NCI-H2196 treated with DMSO at 0.1 percent for 48 hours (cell line): ENCODE results near the gene ATP6V0C.
"Not testable (repeated sequence)": the region's sequence is repeated elsewhere in the genome, so short reads cannot be mapped to it uniquely, and the experiment has no call there.

Source experiments
- DNase-seq: peaks from one replicate; lab custom pipeline; 2025; ENCODE audit not compliant: unreplicated experiment; lab: John Stamatoyannopoulos, UW

Gene ATP6V0C

GRCh38 chr16:2527071-2527783, 13.5 kb downstream of the ATP6V0C start:
- DNase-seq: no peak

GRCh38 chr16:2527784-2528100, 14.0 kb downstream of the ATP6V0C start:
- DNase-seq: no peak

GRCh38 chr16:2528161-2529060, 14.7 kb downstream of the ATP6V0C start:
- DNase-seq: no peak

GRCh38 chr16:2529061-2529931, 15.5 kb downstream of the ATP6V0C start:
- DNase-seq: no peak

- DNase-seq: no peak
Observed at GRCh38 chr16:2529961-2530628, 16.3 kb downstream of the ATP6V0C start.

GRCh38 chr16:2530629-2531318, 17.0 kb downstream of the ATP6V0C start:
- DNase-seq: no peak

GRCh38 chr16:2531371-2531695, 17.6 kb downstream of the ATP6V0C start, which contains the start of gene CEMP1:
Gene CEMP1, minus strand, starts transcription at chr16:2531408. Its CDS starts 335 bp downstream, at chr16:2531073.
- no peak for DNase-seq

- DNase-seq: peak; percentile 96
Observed at GRCh38 chr16:2531696-2532493, 18.1 kb downstream of the ATP6V0C start.

- peak; percentile 71 for DNase-seq
Observed at GRCh38 chr16:2532494-2533141, 18.9 kb downstream of the ATP6V0C start.

GRCh38 chr16:2533142-2533755, 19.5 kb downstream of the ATP6V0C start:
- DNase-seq: not testable (repeated sequence)

GRCh38 chr16:2533912-2534311, 20.2 kb downstream of the ATP6V0C start:
- no peak for DNase-seq

- DNase-seq: not testable (repeated sequence)
Observed at GRCh38 chr16:2534335-2534734, 20.6 kb downstream of the ATP6V0C start.

- no peak for DNase-seq
Observed at GRCh38 chr16:2535625-2536013, 21.9 kb downstream of the ATP6V0C start.

- peak; percentile 81 for DNase-seq
Observed at GRCh38 chr16:2537451-2538379, 24.0 kb downstream of the ATP6V0C start, which contains the start of gene PDPK1. Gene PDPK1, plus strand, starts transcription at chr16:2538021. Its CDS starts 92 bp downstream, at chr16:2538113.

- not testable (repeated sequence) for DNase-seq
Observed at GRCh38 chr16:2539192-2539844, 25.6 kb downstream of the ATP6V0C start.

- not testable (repeated sequence) for DNase-seq
Observed at GRCh38 chr16:2539845-2540458, 26.2 kb downstream of the ATP6V0C start.
